HG03521 (cell line): Measurements from ENCODE around the gene RPS3.
A peak's percentile ranks its signal among the peaks of the same experiment; 100 is the strongest.
"Not testable (repeated sequence)": the region's sequence is repeated elsewhere in the genome, so short reads cannot be mapped to it uniquely, and the experiment has no call there.

ENCODE experiments used
- ATAC-seq: cut with Tn5 transposase; IDR thresholded peaks from one replicate; pipeline ENCODE4 v1.9.1; 2021; ENCODE audit warnings: mild to moderate bottlenecking, moderate library complexity; ENCODE audit not compliant: unreplicated experiment

Gene RPS3

DNA sequence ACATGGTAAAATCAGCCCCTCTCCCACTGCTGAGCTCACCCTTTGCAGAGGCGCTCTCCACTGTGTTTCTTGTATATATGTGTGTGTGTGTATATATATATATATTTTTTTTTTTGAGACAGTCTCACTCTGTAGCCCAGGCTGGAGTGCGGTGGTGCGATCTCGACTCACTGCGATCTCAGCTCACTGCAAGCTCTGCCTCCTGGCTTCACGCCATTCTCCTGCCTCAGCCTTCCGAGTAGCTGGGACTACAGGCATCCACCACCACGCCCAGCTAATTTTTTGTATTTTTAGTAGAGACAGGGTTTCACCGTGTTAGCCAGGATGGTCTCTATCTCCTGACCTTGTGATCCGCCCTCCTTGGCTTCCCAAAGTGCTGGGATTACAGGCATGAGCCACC lies 13.8 kb downstream of the RPS3 start:
- ATAC-seq: not testable (repeated sequence)

DNA sequence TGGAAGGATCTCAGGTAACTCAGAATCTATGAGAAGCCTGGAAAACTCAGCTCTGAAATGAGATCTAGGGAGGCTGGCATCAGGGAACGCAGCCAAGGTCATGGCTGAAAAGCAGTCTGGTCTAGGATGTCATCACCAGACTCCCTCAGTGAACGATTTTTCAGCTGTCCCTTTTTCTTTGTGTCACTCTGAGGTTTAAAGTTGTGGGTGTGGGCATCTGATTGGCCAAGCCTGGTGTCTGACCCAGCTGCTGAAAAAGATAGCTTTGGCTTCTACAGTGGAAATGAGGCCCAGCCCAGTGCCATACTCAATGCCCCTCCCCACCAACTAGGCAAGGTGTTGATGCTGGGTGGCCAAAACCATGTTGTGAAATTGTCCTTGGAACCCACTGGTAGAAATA lies 14.5 kb downstream of the RPS3 start:
- no peak for ATAC-seq

DNA sequence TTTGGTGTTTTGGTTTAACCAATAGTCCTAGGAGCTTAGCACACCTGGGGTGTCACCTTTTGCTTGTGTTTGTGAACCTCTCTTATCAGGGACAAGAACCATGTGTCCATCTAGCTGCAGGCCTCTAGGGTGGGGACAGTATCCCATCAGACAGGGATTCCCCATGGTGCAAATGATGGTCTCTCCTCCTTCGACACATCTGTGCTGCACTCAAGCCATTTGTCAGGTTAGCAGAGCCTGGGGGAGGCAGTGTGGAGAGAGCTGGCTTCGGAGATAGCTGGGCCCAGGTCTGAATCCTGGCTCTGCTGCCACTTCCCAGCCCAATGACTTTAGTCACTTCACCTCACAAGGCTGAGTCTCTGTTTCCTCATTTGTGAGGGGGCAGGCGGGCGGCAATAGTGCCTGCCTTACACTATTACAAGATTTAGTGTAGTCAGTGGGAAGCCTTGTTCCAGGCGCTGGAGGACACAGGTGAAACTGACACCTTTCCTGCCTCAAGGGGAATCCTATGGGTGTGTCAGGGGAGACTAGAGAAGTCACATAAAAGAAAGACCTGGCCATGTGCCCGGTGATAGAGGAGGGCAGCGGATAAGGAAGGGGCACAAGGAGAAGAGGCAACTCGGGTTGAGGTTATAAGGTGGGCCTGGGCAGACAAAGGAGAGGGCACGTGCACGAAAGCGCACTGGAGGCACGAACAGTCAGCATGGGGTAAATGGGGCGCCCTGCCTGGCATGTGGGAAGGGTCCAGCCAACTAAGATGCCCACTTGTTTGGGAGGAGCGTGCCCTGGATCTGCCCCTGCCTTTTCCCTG lies 21.1 kb downstream of the RPS3 start:
- no peak for ATAC-seq

DNA sequence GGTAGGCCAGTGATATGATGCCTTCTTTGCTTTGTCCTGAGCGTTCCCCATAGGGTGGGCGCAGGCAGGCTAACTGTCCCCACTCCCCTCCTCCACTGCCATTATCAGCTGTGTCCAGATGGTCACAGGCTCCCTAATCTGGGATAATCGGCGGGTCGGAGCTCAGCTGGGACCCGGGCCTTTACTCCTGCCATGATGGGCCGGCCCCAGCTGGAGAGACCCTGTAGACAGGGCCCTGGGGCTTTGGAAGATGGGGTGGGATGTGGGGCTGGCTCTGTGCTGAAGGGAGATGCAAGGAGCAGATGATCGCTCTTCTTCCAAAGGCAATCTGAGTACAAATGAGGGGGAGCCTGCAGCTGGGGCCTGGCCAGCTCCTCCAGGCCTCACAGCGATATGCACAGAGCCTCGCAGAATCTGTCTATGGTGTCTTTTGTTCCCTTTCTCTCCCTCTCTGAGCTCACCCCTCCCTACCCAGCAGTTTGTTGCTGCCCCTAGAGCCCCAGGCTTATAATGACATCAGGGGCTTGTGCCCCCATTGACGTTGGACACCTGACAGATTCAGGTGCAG lies 21.8 kb downstream of the RPS3 start:
- ATAC-seq: no peak

DNA sequence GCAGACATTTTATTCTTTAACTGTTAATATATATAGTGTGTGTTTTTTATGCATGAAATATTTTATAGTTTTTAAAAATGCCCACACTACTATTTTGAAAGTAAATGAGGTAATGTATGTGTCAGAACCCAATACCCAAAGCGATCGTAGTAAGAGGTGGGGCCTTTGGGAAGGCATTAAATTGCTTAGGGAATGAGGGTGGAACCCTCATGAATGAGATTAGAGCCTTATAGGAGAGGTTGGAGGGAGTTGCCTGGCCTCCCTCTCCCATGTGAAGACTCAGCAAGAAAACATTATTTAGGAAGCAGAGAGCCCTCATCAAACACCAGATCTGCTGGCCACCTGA lies 22.6 kb downstream of the RPS3 start:
- no peak for ATAC-seq

DNA sequence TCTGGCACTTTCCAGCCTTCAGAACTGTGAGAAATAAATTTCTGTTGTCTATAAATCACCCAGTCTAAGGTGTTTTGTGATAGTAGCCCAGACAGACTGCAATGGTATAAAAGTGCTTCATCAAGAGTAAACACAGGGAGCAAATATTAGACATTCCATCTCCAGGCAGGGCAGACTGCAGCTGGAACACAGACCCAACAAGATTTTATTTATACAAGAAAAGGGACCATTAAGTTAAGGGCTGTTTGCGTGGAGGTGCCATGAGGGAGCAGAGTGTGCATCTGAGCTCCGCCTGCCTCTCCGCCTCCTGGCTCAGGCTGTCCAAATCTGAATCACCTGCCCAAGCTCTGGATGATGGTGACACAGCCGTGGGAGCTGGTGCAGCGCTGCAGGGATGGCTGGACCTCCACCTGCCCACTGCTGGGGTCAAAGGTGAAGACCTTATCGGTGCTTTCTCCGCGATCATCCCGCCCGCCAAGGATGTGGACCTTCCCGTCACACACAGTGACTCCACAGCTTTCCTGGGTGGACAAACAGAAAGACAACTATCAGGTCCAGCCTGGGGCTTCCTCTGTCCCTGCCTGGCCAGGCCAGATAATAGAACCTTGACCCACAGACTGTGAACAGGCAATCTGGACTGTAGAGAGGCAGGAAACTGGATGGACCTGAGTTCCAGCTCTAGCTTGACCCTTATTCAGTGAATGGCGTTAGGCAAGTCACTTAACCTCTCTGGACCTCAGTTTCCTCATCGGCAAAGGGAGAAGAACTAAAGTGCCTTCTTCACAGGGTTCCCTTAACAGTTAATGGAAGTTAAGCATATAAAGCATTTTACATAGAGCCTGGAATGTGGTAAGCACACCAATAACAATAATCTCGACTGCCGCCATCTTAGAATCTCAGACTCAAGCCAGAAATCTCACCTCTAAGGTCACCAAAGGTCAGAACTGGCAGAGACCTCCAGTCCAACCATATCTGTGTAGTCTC lies 23.2 kb downstream of the RPS3 start:
- no peak for ATAC-seq

DNA sequence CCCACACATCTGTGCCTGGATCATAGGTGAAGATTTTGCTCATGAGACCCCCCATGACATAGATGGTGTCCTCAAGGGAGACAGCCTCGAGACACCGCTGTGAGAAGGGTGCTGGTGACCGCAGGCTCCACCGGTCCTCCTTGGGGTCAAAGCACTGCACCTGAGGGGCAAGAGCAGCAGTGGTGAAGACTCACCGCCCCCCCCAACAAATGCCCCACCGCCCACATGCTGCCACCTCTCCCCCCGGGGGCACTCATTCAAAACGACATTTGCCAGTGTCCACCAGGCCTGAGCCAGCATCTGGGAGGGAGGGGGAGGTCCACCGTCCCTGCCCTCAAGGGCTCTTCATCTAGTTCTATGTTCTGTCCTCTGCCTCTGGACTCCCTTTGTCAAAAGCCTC lies 24.4 kb downstream of the RPS3 start:
- no peak for ATAC-seq

DNA sequence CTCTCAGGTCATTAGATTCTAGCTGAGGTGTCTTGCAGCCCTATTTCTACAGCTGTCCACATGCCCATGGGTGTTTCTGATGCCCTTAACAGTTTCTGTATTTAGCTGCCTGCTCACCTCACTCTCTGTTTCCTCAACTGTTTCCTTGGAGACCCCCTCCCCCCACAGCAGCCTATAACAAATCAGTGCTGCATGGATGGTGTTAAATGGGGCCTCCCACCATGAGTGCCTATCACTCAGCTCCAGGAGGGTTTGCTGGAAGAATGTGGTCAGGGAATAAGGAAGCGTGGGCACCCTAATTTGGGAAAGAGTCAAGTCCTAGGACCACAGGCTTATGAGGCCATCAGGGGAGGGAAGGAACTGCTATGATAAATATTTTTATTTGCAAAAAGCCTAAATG lies 25.1 kb downstream of the RPS3 start:
- no peak for ATAC-seq

DNA sequence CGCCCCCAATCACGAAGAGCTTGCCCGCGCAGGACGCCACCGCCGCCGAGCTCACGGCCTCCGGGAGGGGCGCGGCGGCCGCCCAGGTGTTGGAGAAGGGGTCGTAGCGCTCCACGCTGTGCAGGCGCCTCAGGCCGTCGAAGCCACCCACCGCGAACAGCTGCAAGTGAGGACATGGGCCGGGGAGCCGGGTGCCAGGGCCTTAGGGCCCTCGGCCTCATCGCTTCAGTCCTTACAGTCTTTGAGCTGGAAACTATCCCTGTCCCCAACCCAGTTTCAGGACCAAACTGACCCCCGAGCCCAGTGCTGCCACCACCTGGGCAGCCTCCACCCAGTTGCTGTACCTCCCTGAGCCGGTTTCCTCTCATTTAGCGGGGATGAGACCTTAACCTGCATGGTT lies 26.1 kb downstream of the RPS3 start:
- ATAC-seq: no peak

DNA sequence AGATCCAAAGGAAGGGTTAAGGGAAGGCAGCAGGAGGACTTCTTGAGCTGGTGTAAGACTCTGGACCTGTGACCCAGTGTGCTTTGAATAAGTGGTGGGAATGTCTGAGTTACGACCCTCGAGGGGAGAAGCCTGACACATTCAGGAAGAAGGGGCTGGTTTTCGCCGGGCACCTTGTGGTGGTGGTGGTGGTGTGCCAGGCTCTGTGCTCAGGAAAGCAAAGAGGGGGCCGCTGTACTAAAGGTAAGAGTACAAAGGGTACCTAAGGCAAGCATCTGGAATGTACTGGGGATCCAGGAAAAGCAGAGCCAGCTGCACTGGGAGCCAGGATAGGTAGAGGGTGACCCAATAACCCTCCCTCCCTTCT lies 27.4 kb downstream of the RPS3 start:
- no peak for ATAC-seq

DNA sequence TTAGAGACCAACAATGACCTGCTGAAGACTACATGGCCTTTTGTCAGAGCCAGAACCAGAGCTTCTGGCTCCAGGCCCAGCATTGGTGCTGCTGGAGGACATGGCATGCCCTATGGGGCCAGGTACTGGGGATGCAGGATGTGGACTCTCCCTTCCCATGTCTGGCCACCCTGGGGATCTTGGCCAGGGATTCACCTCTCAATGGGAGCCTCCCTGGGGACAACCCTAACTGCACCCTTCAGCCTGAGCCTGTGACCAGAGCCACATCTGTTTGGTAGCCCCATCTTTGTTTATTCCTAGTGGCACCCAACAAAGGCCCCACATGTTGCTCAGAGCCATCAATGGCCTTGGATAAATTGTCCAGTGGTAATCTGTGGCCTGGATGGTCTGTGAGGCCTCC lies 27.9 kb downstream of the RPS3 start:
- no peak for ATAC-seq

DNA sequence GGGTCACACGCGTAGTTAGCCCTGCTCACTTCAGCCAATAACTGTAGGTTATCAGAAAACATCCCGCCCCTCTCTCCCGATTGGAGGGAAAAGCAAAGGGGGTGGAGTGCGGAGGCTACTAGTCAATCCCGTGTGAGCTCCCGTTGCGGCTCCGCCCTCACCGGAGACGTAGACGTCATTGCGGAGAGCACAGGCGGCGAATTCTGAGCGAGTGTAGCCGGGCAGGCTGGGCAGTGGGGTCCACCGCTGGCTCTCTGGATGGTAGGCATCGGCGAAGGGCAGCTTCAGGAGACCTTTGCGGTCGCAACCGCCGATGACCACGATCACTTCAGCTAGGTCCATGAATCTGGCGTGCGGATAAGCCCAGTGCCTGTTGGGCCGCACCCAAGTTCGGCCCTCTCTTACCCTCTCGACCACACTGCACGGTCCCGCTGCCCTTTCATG lies 29.0 kb downstream of the RPS3 start:
- peak; percentile 83 for ATAC-seq

DNA sequence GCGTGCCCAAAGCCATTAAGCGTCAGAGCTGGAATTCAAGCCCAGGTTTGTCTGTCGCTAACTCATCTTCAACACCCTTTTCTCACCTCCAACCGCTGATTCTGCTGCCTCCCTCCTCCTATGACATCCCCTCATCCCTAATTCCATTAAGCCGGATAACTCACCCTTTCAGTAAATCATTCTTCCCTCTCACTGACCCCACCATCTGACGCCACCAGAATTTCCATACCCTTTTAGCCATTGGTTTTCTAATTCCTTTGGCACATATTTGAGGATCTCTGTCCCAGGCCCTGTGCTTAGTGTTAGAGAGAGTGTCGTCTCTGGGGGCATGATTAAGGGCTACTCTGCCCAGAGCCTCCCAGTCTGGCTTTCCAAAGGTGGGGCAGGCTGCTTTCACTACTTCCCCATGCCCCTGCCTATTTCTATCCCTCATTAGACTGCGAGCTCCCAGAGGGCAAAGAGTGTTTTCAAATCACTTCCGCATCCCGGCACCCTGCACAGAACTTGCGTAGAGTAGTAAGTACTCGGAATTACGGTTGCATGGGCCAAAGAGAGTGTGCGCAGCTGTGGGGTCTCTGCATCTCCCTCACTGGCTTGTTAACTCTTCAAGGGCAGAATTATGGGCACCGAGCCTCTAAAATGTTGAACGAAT lies 29.8 kb downstream of the RPS3 start:
- no peak for ATAC-seq

DNA sequence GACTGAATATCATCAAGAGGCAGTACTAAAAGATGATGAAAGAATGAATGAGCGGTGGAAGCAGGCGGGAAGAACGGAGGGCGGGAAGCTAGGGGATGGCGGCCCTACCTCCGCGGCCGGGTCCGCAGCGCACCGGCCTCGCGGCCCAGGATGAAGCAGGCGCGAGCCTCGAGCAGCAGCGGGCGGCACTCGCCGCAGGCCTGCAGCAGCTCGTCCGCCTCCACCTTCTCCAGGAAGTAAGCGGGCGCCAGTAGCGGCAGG lies 30.3 kb downstream of the RPS3 start:
- no peak for ATAC-seq

DNA sequence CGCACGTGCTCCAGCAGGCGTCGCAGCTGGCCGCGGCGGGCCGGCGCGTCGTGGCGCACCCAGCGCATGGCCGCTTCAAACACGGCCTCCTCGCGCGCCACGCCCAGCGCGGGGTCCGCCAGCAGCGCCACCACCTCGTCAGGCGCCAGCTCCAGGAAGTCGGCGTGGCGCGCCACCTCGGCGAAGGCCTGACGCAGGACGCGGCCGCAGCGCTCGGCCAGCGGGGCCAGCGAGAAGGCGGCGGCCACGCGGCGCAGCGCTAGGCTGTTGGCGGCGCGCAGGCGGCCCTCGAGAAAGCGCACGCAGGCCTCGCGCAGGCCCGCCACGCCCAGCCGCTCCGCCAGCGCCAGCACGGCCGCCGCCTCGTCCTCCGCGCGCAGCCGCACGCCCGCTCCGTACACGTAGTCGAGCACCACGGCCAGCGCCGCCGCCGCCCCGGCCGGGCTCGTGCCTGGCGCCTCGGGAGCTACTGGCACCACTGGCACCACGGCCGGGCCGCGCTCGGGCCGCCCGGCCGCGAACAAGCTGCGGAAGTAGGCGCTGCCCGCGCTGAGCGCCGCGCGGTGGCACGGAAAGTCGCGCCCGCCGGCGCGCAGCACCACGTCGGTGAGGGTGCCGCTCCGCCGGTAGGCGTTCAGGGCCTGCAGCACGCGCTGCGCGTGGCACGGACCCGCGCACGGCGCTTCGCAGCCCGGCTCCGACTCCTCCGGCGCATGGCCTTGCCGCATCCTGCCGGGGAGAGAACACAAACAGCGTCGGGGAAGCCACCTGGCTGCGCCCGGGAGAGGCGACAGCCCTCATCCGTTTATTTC lies 30.8 kb downstream of the RPS3 start:
- ATAC-seq: no peak

DNA sequence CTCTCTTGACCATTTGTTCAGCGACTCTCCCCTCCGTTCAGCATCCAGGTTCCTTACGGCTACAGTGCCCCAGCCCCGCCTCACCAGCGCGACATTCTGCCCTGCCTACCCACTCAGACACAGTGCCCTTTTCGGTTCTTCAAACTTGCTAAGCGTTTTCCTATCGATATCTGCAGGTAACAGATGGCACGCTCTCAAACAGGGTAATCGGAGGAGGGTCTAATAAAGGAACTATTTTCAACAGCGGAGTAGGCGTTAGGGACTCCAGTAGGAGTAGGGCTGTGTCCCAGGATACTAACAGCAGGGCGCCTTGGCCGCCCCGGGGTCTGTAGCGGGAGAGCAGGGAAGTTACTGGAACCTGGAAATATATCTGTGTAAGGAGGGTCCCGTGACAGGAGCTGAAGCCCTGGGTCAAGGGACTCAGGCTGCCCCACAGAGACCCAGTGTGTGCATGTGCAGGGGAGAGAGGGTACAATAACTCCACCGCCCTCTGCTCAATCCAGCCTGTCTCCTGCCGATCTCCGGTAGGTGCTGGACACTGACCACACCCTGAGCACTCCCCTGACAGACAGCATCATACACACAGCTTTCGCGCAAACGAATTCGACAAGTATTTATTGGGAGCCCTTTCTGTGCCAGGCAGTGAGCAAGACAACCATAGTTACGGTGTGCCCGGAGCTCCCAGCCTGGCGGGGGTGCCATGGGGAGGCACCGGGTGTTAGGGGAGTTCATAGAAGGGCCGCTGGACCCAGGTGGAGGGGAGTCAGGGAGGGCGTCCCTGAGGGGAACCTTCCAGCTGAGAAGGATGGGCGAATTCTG lies 31.6 kb downstream of the RPS3 start:
- no peak for ATAC-seq

DNA sequence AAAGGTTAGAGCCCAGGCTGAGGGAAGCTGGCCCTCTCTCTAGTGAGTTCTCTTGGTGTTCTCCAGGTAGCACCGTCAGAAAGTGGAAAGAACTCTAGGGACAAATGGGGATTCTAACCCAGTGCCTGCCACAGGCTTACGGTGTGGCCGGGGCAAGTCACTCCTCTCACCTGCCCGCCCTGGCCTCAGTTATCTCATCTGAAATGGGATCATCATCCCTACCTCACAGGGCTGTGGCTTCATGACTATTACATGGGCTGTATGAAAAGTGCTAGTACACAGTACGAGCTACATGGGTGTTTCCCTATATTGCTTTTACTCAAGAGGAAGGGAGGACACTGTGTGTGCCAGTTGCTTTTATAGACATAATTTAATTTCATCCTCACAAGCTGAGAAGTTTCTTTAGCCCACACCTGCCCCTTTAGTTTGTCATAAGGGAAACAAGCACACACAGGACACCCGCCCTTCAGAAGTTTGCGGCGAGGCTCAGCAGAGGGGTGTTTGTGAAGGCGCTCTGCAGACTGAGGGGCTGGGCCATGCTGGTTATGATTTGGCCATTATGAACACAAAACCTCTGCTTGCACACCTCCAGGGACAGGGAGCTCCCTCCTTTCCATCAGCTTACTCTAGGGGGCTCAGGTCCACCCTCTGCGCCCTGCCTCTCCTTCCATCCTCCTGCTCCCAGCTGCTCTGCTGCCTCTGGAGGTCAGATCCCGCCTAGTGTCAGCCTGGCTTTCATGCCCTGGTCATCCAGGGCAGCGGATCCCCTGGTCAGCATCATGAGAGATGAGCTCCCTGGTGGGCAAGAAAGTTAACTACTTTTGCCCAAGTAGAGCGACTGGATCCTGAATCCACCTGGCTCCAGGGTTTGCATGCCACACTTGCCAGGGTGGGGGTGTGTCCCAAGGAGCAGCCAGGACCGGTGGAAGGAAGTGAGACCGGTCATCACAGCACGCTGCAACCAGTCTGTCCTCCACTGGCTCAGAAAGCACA lies 32.5 kb downstream of the RPS3 start:
- no peak for ATAC-seq

DNA sequence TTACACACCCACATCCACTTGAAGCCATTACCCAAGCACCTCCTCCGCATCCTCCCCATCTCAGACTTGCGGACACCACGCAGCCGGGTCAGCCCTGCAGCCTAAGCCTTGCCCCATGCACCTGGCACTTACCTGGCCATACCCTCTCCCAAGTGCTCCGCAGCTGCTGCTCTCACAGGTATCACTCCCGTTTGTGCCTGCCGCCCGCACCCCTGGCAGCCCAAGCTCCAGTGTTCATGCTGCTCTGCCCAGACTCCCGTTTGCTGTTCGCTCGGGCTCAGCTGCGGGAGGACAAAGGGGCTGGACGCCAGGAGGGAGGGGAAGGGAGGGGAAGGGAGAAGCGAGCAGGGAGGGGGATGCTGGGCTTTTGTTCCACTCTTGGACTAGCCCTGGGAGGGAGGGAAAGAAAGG lies 33.6 kb downstream of the RPS3 start, which contains the start of gene KLHL35:
Gene KLHL35 (minus strand): TSS at position 293 of the 411 bp plus-strand sequence. CDS start 2,574 bp downstream, outside the sequence.
- ATAC-seq: no peak
